Measurements from ENCODE around the gene HECA.

HECA gene

DNA sequence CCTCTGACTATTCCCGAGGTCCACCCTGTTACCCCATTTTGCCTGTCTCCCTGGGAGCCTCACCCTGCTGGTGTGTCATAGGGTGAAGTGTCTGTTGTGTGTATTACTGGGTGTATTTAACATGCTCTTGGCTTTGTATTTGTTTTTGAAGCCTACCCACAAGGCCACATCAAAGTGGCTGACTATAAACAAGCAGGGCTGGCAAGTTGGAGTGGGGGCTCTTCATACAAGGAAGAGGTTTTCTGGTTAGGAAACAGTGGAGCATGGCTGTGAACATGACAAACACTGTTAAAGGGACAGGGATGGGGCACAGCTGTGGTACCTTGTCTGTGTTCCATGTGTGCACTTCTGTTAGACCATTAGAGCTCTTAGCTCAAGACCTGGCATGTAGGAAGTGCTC, 26.3 kb downstream of the HECA start:
- no peak for DNase-seq (ENCODE audit: low spot score)

DNA sequence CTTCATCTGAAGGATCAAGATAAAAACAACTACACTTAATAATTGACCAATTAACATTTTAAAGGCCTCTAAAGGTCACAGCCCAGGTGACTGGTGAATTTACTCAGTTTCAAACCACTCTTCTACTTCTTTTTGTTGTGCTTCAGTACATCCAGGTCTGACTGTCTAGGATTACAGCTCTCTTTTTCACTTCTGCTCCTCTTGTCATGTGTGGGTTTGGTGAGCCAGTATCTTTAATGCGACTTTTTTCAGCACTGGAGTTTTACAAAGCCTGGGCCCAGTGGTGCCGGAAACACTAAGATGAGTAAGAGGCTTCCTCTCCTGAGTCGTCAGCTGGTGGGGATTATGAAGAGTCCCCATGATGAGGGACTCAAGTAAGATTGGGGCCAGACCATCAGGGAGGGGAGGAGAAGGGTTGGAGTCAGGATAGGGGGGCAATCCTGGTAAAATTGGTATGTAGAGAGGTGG, 27.0 kb downstream of the HECA start:
- no peak for DNase-seq (ENCODE audit: low spot score)

DNA sequence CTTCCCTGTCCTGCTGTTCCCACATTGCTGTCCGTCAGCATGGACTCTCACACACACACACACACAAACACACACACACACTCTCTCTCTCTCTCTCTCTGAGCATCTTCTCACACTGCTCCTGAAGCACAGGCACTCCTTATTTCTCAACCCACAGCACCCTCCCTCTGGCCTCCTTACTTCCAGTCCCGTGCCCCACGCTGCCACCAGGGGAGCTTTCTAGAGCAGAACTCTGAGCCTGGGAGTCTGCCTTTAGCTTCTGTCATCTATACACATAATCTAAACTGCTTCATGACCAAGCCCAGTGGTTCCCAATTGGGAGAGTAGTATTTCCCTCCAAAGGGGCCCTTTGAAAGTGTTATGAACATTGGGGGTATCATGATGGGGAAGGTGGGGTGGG, 29.1 kb downstream of the HECA start:
- DNase-seq (ENCODE audit: low spot score): no peak

DNA sequence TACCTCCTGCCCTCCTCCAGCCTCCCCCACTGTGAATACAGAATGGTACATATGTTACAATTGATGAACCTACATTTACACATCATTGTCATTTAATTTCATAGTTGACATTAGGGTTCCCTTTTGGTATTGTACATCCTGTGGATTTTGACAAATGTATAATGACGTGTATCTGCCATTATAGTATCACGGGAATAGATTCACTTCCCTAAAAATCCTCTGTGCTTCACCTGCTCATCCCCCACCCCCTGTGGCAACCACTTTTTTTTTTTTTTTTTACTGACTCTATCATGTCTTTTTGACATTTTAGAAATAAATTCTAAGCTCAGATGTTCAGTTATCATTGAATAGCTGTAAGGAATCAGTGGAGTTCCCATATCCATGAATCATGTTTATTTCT, 30.4 kb downstream of the HECA start:
- DNase-seq (ENCODE audit: low spot score): no peak

DNA sequence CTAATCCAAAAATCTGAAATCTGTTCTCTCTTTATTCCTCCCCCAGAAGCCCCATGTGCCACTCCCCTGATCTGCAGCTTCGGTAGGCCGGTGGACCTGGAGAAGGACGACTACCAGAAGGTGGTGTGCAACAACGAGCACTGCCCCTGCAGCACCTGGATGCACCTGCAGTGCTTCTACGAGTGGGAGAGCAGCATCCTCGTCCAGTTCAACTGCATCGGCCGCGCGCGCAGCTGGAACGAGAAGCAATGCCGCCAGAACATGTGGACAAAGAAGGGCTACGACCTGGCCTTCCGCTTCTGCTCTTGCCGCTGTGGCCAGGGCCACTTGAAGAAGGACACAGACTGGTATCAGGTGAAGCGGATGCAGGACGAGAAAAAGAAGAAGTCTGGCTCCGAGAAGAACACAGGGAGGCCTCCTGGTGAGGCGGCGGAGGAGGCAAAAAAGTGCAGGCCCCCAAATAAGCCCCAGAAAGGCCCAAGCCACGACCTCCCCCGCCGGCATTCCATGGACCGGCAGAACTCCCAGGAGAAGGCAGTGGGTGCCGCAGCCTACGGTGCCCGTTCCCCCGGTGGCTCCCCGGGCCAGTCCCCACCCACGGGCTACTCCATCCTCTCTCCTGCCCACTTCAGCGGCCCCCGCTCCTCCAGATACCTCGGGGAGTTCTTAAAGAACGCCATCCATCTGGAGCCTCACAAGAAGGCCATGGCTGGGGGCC, 31.5 kb downstream of the HECA start:
- no peak for DNase-seq (ENCODE audit: low spot score)

DNA sequence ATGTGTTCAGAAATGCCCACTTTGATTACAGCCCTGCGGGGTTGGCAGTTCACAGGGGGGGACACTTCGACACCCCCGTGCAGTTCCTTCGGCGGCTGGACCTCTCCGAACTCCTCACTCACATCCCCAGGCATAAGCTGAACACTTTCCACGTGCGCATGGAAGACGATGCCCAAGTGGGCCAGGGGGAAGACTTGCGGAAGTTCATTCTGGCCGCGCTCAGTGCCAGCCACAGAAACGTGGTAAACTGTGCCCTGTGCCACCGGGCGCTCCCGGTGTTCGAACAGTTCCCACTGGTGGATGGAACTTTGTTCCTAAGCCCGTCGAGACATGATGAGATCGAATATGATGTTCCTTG, 32.1 kb downstream of the HECA start:
- DNase-seq (ENCODE audit: low spot score): no peak

DNA sequence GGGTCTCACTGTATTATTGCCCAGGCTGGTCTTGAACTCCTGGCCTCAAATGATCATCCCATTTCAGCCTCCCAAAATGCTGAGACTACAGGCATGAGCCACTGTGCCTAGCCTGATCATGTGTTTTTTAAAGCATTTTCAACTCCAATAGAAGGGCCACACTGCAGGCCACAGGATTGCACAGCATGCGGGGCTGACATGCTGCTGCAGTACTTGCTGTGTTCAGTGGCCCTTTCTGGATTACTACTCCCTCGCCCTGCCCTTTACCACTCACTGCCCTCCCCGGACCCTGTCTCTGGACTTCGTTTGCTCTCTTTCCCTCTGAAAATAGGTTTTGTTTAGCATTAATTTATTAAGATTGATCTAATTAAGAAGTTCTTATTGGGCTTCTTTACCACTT, 37.3 kb downstream of the HECA start:
- no peak for DNase-seq (ENCODE audit: low spot score)

DNA sequence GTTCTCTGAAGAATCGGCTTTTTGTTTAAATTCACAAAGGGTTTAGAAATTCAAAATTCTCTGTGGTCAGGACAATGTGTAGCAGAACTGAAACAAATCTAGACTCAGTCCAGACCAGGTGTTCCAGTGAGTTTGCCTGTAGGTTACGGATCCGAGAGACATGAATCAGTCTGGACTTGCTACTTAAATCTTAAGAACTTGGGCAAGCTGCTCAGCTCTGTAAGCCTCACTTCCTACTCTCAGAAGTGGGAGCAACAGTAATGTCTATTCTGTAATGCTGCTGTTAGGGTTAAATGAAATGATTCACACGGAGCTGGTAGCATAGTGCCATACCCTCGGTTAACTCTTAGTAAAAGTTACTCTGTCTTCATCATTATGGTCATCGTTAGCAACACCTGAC, 37.7 kb downstream of the HECA start:
- no peak for DNase-seq (ENCODE audit: low spot score)

DNA sequence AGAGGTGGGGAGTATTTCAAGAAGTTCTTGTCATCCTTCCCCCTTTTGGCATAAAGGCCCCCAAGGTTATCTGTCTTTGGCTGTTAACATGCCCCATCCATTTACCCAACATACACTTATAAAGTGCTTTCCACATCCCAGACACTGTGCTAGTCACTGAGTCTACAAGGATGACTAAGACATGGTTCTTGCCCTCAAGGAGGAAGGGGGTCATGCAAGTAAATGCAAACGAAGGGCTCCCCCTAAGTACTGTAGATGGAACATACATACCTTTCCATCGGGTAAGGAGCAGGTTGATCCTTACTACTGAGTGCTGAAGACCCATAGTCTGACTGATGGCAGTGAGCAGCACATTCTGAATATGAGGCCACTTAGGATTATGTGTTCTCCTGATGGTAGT, 38.3 kb downstream of the HECA start:
- no peak for DNase-seq (ENCODE audit: low spot score)

DNA sequence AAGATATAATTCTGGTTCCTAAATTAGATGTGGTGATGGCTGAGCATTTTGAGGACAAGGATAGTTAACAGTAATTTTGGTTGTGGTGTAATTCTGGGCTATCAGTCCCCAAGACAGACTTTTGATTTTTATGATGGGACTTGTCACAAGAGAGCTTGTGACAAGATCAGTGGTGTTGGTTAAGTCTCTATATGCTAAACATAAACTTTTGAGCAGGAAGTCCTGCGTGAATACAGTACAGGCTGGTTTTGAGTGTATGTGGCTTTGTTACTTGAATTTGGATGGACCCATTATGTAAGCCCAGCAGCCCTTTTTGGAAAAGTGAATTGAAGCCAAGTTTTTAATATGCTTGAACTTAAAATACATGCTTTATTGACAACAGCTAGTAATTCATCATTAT, 38.9 kb downstream of the HECA start:
- DNase-seq (ENCODE audit: low spot score): no peak

DNA sequence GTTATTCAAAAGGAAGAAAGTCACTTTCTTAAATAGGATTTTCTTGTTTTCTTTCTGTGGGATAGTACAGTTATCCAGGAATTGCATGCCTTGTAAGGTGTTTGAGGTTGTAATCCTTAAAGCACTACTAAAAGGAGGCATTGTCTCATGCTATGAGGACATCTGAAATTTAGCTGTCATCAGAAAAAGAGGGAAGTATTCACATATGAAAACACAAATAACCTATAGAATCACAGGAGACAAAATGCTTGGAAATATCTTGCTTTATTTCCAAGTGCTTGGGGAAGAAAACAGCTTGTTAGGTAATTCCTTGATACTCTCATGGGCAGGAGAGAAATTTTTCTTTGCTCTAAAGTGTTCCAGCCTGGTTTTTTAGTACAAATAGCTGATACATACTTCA, 40.1 kb downstream of the HECA start:
- no peak for DNase-seq (ENCODE audit: low spot score)

DNA sequence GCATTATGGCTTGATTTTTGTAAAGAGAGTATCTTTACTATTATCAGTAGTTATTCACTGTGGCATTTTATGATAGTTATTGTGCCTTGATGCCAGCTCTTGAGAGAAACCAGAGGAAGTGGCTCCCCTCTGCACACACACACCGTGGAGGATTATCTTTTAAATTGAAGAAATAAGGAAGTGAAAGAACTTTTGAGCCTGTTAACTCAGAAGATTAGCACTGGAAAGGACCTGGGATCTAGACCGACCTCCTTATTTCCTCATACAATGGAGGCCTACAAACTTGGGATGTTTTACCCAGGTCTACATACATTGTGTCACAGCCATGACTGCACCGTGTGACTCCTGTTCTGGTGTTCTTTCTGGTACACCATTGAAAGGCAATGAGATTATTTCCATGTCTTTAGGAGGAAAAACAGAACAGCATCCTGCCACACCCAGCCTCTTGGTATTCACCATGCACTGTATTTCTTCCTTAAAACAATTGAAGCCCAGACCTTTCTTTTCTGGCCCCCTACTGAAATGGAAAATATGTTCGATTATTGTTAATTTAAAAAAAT, 40.6 kb downstream of the HECA start:
- DNase-seq (ENCODE audit: low spot score): no peak

DNA sequence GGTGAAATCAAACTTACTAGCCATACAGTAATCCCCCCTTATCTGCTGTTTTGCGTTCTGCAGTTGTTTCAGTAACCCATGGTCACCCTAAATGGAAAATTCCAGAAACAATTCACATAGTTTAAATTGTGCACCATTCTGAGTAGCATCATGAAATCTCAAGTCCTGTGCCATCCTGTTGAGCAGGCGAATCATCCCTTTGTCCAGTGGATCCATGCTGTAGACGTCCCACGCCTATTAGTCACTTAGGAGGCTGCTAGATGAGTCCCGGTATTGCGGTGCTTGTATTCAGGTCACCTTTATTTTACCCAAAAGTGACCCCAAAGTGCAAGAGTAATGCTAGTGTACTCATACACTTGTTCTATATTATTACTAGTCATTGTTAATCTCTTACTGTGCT, 46.4 kb downstream of the HECA start:
- no peak for DNase-seq (ENCODE audit: low spot score)

DNA sequence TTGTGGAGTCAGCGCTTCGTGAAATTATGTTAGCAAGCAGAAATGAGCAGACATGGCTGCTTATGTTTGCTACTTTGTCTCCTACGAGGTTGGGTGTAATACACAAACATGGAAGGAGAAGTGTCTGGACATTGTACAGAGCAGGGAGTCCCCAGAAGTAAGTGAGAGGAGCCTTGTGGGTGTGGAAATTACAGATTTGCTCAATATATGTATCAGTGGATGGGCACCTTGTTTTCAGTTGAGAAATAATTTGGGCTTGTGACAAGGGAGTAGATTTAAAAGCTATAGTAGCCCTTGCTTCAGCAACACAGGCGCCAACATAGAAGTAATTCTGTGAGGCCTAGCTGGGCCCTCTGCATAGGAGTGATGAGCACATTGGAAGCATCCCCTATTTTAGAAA, 49.2 kb downstream of the HECA start:
- no peak for DNase-seq (ENCODE audit: low spot score)

DNA sequence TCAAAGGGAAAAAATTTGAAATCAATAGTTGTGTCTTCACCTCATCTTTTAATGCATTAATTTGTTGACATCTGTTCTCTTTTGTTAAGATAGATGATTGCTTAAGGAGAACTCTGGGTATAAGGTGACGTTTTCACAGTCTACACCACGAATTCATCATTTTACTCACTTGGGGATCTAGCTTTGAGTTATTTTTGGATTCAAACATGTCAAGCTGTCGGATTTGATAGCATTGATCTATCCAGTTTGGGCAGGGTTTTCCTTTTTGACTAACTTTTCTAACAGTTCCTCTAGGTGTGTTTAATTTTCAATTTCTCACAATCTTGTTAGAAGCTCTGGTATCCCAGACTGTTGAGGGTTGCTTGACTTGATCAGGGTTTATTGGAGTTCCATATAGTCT, 49.6 kb downstream of the HECA start:
- no peak for DNase-seq (ENCODE audit: low spot score)

DNA sequence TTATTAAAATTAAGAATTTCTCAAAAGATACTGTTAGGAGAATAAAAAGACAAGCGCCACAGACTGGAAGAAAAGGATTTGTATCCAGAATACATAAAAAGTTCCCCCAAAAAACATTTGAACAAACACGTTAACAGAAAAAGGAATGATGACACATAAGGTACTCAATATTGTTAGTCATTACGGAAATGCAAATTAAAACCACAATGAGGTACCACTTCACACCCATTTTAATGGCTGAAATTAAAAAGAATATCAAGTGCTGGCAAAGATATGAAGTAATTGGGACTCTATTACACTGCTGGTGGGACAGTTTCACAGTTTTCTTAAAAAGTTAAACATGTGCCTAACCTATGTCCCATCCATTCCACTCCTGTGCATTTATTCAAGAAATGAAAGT, 51.4 kb downstream of the HECA start:
- no peak for DNase-seq (ENCODE audit: low spot score)

DNA sequence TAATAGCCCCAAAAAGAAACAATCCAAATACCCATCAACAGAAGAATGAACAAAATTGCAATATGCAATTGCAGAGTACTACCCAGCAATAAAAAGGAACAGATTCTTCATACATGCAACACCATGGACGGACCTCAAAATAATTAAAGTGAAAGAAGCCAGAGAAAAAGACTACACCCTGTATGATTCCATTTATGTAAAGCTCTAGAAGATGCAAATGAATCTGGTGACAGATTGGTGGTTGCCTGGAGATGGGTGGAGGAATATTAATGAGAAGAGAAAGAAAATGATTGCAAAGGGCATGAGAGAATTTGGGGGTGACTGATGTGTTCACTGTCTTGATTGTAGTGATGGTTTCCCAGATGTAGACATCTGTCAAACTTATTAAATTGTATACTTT, 51.8 kb downstream of the HECA start:
- no peak for DNase-seq (ENCODE audit: low spot score)

DNA sequence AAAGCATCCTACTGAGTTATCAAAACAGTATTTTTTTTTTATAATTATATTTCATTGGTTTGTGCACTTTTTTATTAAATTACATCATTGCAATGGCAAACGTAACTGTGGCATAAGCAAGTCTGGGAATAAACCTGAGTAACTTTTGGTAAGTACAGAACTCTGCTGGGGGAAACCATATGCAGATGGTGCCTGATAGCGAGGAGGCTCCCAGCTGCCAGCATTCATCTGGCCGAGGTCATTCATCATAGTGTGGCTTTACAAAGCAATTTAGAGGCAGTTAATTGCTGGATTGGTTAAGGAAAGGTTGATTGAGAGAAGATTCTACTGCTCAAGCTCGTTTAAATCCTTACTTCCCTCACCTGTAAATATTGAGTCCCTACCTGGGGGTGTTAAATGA, 52.6 kb downstream of the HECA start:
- no peak for DNase-seq (ENCODE audit: low spot score)

DNA sequence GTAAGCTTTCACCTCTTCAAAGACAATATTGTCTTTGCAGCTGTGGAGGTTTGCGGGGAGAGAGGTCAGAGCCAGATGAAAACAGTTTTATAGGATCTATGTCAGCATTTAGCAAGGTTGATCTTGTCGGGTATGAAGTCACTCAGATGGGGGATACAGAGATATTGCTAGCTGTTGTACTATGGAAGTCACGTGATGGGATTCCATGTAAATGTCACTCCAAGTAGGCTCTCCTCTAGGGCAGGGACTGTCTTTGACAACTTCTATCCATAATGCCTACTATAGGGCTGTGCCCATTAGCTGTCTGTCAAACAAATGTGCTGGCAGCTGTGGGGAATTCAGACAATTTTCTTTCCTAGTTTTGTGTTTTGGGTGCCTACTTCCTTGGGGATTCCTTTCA, 54.8 kb downstream of the HECA start:
- DNase-seq (ENCODE audit: low spot score): no peak

DNA sequence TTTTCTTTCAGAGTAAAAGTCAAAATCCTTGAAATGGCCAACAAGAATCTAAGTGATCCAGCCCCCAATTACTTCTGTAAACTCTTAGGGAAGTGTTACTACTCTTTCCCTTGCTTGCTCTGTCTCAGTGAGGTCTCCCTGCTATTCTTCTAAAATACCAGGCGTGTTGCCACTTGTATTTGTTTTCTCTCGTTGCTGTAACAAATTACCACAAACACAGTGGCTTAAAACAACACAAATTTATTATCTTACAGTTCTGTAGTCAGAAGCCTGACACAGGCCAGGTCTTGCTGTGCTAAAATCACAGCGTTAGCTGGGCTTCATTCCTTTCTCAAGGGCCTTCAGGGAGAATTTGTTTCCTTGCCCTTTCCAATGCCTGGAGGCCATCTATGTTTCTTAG, 59.9 kb downstream of the HECA start:
- DNase-seq (ENCODE audit: low spot score): no peak

DNA sequence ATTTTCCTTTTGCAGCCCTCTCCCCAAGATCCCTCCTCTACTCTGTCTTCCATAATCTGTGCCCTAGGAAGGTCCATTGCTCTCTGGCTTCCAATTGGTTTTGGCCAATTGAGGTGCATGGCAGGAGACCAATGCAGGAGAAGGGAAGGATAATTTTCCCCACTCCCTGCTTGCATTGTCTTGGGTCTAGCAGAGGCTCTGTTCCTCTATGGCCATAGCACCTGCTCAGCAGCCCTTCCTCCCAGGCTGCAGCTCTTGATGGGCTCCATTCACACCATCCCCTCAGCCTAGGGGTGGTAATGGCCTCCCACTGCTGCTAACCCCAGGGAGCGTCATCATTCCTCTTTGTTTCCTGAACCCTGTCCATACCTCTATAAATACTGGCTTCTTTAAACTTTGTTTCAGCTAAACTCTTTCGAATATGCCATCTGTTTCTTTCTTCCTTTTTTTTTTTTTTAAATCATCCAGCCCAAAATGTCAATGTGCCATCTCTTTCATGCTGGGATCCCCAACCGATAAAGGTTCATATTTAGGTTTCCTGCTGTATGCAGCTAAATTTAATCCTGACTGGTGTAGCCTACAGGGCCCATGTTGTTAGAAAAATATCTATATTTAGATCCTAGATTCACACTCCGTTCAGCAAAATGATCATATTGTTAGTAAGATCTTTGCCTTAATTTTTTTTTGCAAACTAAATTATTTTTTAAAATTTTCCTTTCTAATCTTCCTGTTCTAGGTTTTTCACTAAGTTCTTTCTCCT, 63.8 kb downstream of the HECA start:
- DNase-seq (ENCODE audit: low spot score): no peak

DNA sequence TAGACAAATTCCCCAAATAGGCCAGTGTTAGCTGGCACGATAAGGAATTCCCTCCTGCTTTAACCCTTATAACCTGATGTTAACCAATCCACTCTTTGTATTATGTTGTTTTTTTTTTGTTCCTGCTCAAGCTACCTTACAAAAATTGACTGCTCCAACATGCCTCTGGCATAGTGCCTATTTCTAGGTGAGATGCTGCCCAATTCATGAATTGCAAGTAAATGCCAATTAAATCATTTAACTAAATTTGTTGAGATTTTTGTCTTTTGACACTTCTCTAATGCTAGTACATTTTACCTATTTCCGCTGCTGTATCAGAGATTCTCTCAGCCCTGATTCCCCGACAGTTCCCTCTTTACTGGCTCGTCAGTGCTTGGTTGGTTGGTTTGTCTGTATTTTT, 66.5 kb downstream of the HECA start:
- DNase-seq (ENCODE audit: low spot score): no peak

DNA sequence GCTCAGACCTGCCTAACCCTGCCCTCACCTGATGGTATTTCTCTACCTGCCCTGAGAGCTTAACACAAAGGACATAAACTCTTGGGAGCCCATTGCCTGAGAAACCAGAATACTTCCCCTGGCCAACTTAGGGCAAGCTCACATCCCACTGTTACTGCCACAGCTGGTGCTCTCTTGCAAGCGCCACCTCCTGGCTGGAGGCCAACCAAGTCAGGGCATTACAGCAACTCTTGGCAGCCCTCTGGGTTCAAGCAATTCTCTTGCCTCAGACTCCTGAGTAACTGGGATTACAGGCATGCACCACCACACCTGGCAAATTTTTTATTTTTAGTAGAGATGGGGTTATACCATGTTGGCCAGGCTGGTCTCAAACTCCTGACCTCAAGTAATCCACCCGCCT, 70.1 kb downstream of the HECA start:
- DNase-seq (ENCODE audit: low spot score): no peak

DNA sequence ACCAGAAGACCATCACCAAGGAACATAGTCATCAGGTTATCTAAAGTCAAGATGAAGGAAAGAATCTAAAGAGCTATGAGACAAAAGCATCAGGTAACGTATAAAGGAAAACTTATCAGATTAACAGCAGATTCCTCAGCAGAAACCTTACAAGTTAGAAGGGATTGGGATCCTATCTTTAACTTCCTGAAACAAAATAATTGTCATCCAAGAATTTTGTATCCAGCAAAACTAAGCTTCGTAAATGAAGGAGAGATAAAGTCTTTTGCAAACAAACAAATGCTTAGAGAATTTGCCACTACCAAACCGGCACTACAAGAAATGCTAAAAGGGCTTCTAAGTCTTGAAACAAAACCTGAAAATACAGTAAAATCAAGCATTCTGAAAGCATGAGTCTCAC, 71.0 kb downstream of the HECA start:
- DNase-seq (ENCODE audit: low spot score): no peak

All from hematopoietic multipotent progenitor cell treated with erythropoietin and hydrocortisone succinate and interleukin-3 and kit ligand, for 15 days (in vitro differentiated cells).